DMS53 (cell line): ENCODE data around the gene SGMS1.
A peak's percentile ranks its signal among the peaks of the same experiment; 100 is the strongest.
"Not testable (repeated sequence)": the region's sequence is repeated elsewhere in the genome, so short reads cannot be mapped to it uniquely, and the experiment has no call there.

ENCODE experiments used
- DNase-seq: peaks from one replicate; lab custom pipeline; 2025; lab: John Stamatoyannopoulos, UW

SGMS1 gene

DNA sequence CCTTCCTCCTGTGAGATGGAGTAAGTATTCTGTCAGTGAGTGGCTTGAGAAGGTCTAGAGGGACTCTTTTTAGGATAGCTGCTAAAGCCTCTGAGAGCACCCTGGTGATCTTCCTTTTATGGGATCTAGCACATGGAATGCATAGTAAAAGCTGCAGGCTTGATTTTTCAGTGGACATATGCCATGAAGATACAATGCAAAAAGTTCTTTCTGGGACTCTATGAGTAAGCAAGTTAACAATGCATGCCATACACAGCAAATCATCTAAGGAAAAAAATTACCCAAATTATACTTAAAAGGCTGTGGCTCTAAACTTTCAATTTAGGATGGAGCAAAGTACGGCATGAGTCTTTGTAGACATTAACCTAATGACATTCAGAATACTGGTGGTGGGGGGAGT, 154.5 kb downstream of the SGMS1 start:
- no peak for DNase-seq

DNA sequence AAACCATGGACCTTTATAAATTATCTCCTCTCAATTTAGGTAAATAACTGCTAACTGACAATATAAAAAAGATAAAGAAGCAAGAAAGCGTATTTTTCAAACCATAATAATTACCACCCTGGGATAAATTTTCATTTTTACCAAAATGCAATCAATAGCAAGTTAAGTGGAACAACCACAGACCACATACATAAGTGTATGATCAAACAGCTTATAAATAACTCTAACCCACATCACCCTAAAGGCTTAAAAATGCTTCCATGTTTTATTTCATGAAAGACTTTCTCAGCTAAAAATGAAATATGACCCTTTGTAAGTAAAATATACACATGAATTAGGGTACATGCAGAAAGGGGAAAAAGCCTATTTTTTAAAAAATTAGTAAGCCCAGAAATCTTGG, 156.5 kb downstream of the SGMS1 start:
- DNase-seq: no peak

DNA sequence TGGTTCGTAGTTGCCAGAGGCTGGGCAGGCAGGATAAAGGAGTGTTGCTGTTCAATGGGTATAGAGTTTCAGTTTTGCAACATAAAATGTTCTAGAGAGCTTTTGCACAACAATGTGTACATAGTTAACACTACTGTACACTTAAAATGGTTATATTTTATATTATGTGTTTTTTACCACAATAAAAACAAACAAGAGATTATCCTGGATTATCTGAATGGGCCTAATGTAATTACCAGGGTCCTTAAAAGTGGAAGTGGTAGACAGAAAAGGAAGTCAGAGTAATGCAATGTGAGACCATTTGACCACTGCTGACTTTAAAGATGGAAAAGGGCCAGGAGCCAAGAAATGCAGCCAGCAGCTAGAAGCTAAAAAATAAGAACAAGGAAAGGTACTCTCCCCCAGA, 159.7 kb downstream of the SGMS1 start:
- DNase-seq: peak; percentile 68

DNA sequence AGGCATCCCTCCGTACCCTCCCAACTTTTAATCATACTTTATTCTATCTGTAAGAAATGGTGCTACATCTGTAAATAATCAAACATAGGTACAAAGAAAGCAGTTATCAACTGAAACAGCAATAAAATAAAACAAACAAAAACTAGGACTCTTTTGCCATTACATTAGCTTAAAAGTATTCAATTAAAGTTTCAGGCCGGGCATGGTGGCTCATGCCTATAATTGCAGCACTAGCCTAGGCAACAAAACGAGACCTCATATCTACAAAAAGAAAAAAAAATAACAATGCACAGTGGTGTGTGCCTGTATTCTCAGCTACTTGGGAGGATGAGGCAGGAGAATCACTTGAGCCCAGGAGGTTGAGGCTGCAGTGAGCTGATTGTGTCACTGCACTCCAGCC, 161.9 kb downstream of the SGMS1 start:
- DNase-seq: no peak

DNA sequence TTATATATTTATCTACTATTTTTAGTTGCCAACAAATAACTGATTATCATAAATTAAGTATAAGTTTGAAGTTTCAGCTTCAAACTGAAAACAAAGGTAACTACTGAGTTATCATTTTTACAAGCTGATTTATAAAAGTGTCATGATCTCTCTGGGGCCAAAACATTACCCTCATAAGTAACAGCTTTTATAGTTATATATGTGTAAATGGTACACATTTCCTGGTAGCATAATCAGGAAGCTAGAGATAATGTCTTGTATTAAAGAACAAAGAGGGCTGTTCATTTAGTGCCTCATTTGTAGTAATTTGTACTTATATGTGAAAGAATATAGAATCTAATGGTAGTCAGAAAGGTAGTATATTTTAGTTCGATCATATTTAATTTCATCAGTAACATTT, 162.6 kb downstream of the SGMS1 start:
- DNase-seq: no peak

DNA sequence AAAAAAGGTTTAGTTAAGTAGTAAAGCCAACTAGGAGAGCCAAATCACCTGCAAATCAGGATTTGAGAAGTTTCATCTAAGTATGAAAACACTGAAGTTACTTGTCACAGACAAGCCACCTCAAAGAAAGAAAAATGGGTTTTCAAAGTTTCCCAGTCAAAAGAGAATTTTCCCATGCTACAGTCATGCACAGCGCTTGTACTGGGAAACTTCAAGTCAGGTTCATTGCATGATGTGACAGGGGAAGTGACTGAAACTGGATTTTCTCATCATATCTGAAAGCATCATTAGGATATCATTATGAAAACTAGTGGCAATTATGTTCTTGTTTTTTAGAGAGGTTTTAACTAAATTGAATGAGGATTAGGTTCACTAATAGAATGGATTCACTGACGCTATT, 167.0 kb downstream of the SGMS1 start:
- no peak for DNase-seq

DNA sequence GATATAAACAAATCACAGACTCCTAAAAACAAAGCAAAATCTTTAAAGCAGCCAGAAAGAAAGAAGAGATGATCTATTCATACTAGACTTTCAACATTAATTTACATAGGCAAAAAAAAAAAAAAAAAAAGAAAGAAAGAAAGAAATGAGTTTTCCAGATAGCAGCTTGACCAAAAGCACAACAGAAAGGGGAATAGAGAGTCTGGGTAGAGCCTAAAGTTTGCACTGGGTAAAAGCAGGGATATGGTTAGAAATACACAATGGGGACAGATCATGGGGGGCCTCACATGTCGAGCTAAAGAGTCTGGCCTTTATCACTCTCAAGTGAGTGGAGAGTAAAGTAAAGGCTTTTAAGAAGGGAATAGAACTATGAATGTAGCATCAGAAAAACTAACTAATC, 169.8 kb downstream of the SGMS1 start:
- DNase-seq: no peak

DNA sequence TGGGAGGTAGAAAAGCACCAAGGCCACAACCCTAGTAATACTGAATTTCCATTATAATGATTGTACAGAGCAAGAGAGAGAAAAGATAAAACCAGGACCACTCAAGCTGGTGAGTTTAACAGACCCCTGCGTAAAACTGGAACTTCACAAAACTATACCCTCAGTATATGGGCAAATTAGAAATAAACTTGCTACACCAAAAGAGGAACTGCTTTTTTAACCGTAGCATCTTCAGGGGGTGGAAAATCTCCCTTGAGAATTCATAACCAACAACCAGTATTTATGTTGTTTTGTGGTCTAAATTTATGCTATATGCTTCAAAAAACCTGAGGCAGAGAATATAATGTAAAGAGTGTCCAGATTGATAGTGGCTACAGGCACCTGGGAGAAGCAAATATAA, 171.2 kb downstream of the SGMS1 start:
- DNase-seq: no peak

DNA sequence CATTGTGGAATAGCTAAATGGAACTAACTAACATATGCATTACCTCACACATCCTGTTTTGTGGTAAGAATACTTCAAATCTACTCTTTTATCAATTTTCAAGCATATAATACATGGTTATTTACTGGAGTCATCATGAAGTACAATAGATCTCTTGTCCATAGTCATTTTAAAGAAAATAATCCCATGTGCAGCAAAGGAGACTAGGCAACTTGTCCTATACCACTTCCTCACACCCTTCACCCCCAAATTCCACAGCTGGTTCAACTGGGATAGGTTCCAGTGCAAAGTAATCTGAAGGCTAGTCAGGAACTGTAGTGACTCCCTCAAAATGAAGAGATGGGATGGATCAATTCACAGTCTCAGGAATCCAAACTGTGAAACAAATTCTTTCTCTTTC, 176.1 kb downstream of the SGMS1 start:
- no peak for DNase-seq

DNA sequence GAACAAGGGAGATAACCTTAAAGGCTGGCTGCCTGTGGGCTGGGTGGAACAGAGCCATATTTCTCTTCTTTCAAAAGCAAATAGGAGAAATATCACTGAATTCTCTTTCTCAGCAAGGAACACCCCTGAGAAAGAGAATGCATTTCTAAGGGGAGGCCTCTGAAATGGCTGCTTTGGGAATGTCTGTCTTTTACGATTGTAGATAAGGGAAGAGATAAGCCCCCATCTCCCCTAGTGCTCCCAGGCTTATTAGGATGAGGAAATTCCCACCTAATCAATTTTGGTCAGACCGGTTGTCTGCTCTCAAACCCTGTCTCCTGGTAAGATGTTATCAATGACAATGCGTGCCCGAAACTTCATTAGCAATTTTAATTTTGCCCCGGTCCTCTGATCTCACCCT, 178.0 kb downstream of the SGMS1 start:
- not testable (repeated sequence) for DNase-seq

DNA sequence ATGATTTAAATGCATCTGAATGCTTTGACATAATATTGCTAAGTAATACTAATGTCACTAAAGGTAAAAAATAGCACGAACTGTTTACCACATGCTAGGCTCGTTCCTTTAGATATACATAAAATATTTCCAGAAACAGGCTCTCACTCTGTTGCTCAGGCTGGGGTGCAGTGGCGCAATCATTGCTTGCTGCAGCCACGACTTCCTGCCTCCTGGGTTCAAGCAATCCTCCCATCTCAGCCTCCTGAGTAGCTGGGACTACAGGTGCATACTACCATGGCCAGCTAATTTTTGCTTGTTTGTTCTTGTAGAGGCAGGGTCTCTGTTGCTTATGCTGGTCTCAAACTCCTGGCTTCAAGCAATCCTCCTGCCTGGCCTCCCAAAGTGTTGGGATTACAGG, 183.3 kb downstream of the SGMS1 start:
- DNase-seq: no peak

DNA sequence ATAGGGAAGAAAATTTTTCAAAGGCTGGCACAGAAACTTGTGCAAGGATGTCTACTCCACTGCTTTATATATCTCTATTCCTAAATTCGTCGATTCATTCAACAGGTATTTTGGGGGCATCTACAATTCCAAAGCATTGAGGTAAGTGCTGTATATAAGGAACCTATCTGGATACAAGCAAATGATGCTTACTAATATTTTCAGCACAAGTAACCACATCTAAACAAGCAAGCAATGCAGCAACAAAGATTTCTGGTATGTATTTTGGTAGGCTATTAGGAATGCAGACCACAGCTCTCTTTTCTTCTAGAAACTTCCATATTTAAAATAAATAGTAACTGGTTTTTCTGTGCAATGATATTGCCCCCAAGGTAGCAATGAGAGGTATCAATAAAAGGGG, 183.9 kb downstream of the SGMS1 start:
- no peak for DNase-seq

DNA sequence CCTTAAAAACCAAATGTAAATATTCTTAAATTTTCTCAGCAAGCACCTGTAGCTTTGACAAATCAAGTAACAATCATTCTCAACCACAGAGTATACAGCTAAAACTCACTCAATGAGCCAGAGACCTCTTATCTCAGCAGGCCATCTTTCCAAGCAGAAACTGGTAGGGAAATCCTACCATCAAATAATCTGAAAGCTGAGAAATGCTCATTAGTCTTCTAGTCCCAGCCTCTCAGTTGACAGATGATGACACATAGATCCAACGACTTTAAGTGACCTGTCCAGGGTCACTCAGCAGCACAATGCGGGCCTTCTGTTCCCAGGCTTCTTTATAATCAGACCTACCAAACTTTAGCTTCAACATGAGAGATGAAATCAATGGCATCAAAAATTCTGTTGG, 184.6 kb downstream of the SGMS1 start:
- DNase-seq: no peak

DNA sequence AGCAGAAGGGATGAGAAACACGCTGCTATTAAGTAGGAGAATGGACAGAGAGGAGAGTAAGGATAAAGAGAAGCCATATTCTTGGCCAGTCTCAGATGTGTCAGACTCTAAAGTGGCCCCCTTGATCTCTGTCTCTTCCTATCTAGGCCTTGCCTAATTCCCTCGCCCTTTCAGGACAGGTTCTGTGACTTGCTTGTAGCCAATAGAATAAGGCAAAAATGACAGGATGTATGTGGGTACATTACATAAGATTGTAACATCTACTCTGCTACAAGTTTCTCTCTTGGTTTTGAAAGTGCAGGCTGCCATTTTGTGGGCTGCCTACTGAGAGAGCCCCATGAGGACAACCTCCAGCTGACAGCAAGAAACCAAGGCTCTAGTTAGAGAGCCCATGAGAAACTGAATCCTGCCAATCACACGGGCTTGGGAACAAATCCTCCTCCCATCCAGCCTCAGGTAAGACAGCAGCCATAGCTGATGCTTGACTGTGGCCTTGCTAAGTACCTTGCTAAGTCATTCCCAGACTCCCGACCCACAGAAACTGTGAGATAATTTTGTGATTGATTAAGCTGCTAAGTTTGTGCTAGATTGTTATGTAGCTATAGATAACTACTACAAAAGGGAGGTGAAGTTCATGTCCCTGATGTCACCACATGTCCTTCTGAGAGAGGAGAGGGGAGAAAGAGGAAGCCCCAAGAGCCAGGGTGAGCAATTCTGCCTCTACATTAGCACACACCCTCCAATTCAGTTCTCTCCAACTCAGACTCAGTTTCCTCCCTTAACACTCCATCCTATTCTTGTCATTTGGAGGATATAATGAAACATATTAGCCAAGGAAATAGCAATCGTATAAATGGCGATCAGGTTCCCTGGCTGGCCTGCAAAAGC, 185.5 kb downstream of the SGMS1 start:
- no peak for DNase-seq

DNA sequence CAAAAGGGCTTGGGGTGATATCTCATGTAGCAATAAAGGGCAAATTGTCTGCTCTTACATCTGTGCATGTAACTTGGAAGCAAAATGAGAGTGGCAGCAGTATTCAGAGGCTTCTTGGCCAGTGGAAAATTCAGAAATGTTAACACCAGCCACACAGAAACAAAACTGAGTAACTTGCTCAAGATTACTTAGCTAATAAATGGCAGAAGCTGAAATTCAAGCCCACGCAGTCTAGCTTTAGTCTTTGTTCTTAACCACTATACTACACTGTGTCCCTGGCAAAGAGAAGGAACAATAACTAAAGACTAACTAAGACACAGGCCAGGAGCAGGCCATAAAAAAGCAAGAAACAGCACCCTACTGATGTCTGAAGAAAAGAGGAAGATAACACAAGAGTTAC, 186.5 kb downstream of the SGMS1 start:
- no peak for DNase-seq

DNA sequence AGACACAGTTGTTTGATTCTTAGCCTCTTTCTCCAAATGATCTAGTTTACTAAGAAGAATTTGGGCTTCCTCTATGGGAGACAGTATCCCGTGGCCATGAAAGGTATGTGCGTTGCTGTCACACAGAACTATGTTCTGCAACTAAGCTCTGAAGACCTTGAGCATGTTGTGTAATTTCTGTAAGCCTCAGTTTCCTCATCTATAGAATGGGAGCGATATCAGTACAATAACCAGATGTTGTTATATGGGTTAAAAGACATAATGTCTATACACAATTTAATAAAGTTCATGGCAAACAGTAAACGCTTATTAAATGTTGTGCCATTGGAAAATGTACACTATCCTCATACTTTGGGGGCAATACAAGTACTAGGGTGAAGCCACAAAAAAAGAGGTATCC, 187.0 kb downstream of the SGMS1 start:
- DNase-seq: no peak

DNA sequence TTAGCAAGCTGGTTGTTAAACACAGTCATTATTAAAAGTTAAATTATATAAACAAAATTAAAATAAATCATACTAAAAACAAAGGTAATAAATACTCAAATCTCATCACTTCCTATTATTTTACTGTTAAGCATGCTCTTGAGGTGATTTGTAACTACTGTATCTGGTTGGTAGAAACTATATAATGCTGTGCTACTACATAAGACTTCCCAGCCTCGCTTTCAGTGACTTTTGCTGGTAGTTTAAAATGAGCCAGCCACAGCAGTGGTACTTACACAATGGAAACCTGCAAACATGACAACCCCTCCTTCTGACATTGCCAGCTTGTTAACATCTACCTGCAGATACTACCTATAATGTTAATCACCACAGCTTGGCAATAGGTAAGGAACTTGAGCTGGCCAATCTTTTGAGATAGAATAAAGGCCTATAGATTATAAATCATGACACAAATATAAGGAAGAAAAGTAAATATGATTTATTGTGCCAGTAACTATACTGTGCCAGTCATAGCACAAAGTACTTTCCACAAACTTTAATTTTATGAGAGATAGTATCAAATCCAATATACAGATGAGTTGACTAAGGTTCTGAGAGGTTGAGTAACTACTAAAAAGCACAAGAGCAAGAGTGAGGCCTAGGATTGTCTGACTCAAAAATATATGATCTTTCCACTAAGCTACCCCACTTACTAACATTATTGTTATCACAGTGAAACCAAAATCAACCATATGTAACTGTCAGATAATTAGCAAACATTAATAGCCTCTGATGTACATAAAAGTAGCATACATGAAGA, 191.3 kb downstream of the SGMS1 start:
- DNase-seq: no peak

DNA sequence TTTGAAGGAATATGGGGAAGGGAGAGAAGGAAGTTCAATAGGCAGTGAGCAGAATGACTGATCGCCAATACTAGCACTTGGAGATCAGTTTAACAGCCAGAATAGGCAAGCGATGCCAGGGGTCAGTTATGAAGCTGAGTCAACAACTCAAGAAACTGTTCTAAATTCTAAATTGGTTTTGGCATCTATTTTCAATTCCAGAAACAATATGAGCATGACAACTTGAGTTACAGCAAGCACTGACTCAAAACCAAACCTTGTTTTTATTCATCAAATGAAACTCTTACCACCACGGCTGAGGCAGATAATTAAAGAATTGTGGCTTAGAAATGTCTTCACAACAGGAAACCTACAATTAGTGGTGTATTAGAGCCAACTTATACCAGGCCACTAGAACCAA, 192.0 kb downstream of the SGMS1 start:
- DNase-seq: no peak

DNA sequence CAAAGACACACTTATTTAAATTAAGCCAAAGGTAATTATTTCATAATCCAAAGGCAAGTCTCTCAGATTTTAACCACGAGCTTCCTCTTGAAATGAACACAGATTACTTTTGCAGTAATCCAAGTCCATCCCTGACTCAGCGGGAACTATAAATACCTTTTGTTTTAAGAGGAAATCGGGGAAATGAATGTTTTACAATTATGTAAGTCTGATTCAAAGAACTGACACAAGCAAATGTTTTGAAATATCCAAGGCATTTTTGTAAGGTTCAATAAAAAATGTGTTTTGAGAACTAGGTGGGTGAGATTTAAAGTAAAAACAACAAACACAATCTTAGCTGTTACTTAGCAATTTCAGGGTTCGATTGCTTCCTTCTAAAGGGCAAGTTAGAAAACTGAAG, 192.6 kb downstream of the SGMS1 start:
- no peak for DNase-seq

DNA sequence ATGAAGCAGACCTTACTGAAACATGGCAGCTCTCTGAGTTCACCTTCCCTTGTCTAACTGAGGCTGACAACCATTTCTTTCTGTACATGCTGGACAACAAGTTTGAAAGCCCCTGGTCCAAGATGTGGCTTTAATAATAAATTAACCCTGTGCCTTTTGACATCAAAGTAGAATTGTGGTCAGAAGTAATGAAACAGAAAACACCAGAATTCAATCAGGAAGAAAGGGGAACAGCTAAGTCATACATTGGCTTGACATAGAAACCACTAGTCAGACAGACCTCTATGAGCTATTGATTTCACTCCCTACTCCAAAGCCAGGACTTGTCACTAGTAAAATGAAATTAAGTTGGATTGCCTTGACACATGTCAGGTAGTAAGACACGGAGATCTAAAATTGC, 197.3 kb downstream of the SGMS1 start:
- no peak for DNase-seq

DNA sequence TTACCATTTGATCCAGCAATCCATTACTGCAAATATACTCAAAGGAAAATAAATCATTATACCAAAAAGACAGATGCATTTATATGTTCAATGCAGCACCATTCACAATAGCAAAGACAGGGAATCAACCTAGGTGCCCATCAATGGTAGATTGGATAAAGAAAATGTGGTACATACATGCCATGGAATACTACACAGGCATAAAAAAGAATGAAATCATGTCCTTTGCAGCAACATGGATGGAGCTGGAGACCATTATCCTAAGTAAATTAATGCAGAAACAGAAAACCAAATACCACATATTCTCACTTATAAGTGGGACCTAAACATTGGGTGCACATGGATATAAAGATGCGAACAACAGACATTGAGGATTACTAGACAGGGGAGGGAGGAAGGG, 198.5 kb downstream of the SGMS1 start:
- DNase-seq: not testable (repeated sequence)

DNA sequence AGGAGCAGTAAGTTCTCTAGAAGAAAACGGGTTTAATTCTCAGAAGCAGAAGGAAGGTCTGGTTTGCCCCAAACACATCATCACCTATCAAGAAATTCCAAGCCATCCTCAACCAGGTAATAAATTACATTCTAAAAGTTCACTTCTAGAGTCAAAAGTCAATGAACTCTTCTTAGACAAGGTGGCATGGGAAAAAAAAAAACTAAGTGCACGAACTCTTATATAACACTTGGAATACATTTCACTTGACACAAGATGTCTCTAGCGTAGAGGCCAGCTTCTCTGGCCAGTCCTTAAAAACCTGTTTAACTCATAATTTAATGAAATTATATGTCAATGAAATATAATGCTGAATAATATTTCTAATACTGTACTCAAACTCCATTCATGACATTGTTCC, 200.3 kb downstream of the SGMS1 start:
- no peak for DNase-seq

DNA sequence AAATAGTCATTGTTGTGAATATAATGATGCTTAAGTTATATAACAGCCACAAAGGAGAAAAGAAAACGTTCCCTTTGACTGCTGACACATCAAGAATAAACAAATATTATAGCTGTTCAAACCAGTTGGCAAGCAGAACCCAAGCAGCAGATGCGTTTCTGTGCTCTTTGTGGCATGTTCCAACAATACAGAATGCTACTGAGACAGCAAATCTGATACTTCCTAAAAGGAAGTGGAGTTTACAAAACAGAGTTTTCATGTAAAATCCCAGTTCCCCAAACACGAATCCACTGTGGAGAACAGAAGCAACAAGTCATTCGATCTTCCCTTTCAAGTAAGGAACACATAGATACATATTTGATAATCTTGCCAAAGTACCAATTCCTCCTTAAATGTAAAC, 201.5 kb downstream of the SGMS1 start:
- peak; percentile 36 for DNase-seq
